Endothelial cell of umbilical vein (primary cell): ENCODE results near the gene PRAMEF12.

Source experiments
- CTCF ChIP-seq, 2 donors: IDR thresholded peaks; 1 replicate in 1 of 2; 2 replicates in 1 of 2; pipeline ENCODE4 v1.5.1; 2011; ENCODE audit warnings: low read length in 2 of 2, mild to moderate bottlenecking in 2 of 2, moderate library complexity in 2 of 2, control low read depth in 1 of 2, inconsistent platforms in 1 of 2, low read depth in 1 of 2; ENCODE audit not compliant: insufficient read depth in 1 of 2; ENCODE audit errors: extremely low read depth in 1 of 2
- POLR2A ChIP-seq: IDR thresholded peaks from 2 replicates; pipeline ENCODE4 v1.6.1; 2012; ENCODE audit warnings: low read depth, mild to moderate bottlenecking, control low read depth, low read length

DNA sequence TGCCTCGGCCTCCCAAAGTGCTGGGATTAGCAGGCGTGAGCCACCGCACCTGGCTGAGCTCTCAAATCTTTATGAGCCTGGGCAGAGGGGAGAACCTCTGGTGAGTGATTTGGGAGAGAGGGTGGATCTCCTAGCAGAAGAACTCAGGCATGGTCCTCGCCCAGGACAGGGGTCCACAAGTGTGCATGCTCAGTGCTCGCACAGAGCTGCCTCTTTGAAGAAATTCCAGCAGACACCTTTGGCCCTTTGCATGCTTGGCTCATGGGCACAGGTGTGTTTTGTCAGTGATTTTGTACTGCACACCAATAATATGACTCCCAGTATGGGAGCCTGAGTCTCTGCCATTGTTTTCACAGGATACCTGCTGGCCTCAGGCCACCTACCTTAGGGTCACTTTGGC lies 11.8 kb upstream of the PRAMEF12 start:
- no peak for TF ChIP-seq CTCF (IDR thresholded peaks at IDR 0.05; ENCODE audit: extremely low read depth in 1 of 2, insufficient read depth in 1 of 2, low read depth in 1 of 2, low read length in 2 of 2)
- no peak for TF ChIP-seq POLR2A
